ENCODE data around the gene MRPL38.

MRPL38 gene

DNA sequence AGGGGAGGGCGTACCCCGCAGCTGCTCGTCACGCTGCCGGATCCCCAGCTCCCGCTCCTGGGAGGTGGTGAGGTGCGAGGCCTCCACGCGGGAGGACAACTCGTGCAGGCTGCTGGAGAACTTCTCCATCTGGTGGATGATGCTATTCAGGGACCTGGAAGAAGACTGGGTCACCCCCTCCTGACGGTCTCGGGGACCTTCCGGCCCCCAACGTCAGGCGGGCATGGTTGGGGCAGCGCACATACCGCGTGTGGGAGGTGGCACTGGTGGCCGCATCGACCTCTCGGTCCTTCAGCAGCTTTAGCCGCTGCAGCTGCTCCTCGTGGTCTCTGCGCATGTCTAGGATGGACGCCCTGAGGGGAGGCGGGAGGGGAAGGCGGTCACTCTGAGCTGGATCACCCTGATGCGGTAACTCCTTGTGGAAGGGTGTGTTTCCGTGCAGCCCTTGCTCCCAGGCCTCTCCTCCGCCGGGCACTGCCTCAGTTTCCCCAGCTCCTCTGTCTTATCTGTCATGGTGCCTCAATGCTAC lies 13.3 kb upstream of the MRPL38 start:
- DNase-seq = no peak

DNA sequence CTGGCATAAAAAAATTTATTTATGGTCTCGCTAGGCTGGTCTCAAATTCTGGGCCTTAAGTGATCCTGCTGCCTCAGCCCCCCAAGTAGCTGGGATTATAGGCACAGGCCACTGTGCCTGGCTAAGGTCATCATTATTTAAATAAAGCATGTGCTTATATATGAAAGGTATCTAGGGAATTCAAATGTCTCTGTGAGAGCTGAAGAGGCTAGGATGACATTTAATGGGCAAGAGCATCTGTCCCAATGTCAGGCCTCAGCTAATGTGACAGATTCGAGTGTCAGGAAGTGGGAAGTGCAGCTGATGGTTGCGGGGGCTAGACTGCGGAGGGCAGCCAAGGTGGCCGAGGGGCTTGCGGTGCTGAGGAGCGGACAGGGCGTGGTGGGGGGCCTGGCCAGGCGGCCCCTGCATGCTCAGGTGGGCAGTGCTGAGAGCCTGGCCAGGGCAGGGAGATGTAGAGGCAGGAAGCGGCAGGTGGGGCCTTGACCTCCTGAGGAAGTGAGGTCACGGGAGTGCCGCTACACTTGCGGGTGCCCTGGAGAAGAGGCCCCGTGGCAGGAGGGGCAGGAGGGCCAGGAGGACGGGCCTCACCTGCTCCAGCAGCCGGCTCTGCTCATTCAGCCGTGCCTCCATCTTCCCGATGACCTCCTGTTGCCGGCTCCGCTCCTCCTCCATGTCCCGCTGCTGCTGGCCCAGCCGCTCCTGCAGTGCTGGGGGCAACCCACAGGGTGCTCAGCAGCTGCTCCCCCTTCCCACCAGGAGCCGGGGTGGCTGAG lies 12.6 kb upstream of the MRPL38 start:
- no peak for DNase-seq

DNA sequence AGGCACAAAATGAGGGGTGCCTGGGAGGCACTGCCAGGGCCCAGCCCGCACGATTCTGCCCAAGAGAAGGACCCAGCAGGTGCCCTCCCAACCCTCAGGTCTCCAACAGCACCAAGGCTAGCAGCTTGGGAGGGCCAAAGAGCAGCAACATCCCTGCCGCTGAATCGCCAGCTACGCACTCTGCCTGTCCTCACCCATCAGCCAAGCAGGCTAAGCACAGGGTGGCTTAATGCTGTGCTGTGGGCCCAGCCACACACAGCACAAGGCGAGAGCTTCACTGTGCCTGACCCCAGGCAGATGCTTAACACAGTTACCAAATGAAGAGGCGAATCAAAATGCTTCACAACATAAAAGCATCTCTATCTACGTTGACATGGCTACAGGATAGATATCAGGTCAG lies 10.6 kb upstream of the MRPL38 start:
- no peak for DNase-seq

DNA sequence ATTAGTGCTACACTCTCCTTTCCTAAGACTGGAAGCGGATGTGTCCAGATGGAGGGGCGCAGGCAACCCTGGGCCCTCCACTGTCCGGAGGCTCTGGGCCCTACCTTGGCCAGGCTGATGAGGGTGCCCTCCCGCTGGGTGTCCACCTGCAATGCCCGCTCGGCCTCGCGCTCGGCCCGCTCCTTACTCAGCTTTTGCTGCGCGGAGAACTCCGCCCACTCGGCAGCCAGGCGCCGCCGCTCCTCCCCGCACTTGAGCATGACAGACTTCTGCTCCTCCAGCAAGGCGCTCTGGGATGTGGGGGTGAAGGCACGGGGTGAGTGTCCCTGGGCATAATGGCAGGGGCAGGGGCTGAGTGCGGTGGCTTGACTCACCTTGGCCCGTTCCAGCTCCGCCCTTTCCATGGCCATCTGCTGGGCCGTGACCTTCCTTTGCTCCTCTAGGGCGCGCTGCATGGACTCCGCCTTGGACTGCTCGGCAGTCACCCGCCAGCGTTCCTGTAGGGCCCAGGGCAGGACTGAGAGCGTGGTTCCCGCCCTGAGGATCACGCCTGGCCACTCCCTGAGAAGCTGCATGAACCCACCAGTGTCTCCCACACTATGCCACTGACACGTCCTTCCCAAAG lies 10.1 kb upstream of the MRPL38 start:
- no peak for DNase-seq

DNA sequence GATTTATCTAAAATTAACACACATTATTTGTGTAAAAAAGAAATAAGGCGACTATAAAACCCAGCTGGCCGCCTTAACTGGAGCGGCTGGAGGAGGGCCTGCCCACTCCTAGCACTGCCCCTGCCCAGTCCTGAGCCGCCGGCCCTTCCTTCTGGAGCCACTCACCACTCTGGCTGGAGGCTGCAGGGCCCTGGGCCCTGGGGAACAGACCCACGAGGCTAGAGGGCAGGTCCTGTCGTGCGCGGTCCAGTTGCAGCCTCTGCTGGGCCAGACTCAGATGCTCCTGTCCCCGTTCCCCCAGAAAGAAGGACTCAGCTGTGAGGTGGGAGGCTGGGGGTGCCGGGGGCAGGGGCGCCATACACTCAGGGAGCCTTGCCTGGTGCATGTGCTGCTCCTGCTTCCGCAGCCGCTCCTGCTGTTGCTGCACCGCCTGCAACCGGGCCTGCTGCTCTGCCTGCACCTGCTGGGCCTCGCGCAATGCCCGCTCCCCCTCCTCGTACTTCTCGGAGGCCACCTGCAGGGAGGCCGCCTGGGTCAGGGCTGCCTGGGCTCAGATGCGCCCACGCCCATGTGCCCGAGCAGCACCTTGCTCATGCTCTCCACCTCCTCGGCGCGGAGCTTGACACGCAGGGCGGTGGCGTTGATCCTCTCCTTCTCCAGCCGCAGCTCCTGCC lies 9.0 kb upstream of the MRPL38 start:
- no peak for DNase-seq

DNA sequence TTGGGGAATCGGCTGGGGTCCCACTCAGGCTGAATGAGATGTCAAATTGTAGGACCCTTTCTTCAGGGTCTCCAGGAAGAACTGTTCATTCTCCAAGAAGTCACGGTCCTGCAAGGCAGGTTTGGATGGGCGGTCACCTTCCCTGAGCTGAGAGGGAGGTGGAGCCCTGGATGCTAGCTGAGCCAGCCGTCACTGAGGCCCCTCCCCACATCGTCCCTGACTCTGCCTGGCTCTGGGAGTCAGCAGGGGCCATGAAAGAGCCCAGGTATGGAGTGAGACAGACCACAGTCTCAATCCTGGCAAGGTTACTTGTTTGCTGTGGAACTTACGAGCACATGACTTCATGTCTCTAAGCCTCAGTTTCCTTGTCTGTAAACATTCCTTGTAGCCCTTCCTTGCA lies 6.0 kb upstream of the MRPL38 start:
- no peak for DNase-seq

DNA sequence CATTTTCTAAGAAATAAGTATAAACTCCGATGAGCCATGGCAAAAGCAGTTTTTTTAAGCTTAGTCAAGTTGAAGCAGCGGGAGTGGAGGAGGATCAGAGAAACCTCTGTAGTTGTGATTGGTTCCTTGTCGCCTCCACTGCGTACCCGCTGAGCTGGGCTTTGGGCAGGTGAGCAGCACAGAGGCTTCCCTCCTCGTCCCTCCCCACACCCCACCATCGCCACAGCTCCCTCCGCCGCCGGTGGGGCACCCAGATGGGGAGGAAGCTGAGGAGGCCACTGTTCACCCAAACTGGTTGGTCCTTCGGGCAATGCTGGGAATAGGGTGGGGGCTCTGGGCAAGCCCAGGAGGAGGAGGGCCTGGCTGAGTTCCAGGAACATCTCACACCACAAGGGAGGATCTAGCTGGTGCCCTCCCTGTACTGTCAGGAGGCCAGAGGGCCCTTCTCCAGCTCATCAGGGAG lies 5.2 kb upstream of the MRPL38 start:
- no peak for DNase-seq

DNA sequence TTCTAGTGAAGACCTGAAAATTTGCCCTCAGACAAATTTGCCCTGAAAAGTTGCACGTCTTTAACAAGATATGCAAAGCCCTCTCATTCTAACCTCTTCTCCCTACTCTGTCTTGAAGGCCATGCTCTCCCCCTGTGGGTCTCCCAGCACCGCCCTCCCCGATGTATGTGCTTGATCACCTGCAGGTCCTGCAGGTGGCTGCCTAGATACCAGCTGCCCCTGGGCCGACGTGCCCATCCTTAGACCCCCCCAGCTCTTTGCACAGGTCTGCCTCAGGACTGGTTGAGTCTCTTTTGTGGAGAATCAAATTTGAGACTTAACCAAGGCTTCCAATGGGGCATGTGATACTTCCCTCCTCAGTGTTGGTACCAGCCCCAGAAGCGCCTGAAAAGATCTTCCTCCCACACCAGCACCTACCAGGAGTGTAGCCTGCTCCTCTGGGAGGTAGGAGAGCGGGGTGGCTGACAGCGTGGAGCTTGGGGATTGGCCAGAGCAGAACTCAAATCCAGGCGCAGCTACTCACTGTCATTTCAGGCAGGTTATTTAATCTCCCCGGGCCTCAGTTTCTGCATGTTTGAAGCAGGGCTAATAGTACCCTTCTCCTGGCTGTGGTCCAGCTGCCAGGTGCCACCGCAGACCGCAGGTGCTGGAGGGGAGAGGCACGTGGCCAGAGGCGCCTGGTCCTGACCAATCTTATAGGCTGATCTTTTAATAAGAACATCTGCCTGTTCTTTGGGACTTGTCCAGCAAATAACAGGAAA lies 4.5 kb upstream of the MRPL38 start:
- DNase-seq = no peak

DNA sequence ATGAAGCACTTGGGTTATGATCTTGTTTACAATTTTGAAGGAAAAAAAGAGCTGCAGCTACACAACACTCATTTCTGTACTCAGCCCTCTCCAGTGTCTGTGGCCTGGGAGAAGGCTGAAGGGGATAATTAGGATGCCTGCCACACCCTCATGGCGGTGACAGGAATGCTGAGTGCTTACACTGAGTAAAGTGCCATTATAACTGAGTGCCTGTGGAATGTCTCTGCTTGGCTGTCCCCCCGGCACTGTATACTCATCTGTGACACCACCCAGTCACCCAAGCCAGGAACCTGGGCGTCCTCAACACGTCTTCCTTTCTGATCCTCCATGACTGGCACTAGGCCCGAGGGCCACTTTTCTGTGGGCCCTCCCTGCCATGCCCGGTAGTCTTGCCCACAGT lies 3.5 kb upstream of the MRPL38 start:
- no peak for DNase-seq

DNA sequence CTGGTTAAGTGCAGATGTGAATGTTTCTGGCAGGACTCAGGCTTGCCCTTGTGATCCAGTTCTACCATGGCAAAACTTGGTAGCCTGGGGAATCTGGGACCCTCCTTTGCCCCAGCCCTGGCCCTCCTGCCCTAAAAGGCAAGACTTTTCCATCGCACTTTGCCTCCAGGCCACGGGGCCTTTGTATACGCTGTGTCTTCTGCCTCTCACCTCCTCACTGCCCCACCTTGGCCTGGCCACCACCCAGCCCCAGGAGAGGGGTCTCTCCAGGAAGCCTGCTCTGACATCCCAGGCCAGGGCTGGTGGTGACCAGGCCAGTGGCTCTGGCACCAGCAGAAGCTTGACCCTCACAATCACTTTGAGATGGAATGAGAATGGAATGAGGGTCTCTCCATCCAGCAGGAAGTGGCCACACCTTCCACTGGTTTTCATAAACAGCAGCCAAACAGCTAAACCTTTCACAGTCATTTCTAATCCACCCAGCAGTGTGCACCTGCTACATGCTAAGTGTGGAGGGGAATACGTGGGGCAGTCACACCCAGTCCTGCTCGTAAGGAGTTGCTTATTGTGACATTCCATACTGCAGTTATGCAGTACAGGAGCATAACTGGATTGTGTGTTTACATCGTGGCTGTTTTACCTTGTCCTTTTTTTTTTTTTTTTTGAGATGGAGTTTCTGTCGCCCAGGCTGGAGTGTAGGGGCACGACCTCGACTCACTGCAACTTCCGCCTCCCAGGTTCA lies 1.6 kb upstream of the MRPL38 start:
- no peak for DNase-seq

DNA sequence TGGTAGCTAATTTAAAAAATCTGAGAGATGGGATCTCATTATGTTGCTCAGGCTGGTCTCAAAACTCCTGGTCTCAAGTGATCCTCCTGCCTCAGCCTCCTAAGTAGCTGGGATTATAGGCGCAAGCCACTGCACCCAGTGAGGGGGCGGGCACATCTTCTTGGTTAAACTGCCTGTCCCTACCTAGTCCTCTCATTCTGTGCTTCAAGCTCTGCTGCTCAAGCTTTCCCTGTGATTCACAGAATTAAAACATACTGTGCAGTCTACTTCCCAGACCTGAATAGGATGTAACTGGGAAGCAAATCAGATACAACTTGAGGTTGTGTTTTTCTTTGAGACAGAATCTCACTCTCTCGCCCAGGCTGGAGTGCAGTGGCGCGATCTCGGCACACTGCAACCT lies 2.3 kb downstream of the MRPL38 start:
- DNase-seq = no peak

DNA sequence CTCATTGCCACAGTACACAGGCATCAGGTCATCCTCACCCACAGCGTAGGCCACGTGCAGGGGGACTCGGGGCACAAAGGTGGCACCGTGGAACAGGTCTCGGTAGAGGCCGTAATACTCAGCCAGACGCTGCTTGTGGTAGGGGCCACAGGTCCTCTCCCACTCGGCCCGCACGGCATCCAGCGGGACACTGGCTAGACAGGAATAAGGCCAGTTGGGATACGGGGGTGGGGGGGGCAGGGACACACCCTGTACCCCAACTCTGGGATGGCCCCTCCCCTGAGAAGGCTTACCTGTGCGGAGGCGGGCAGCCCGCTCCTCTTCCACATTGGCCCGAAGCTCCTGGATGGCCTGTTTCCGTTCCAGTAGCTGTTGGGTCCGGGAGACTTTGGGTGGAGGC lies 3.0 kb downstream of the MRPL38 start:
- DNase-seq = no peak

DNA sequence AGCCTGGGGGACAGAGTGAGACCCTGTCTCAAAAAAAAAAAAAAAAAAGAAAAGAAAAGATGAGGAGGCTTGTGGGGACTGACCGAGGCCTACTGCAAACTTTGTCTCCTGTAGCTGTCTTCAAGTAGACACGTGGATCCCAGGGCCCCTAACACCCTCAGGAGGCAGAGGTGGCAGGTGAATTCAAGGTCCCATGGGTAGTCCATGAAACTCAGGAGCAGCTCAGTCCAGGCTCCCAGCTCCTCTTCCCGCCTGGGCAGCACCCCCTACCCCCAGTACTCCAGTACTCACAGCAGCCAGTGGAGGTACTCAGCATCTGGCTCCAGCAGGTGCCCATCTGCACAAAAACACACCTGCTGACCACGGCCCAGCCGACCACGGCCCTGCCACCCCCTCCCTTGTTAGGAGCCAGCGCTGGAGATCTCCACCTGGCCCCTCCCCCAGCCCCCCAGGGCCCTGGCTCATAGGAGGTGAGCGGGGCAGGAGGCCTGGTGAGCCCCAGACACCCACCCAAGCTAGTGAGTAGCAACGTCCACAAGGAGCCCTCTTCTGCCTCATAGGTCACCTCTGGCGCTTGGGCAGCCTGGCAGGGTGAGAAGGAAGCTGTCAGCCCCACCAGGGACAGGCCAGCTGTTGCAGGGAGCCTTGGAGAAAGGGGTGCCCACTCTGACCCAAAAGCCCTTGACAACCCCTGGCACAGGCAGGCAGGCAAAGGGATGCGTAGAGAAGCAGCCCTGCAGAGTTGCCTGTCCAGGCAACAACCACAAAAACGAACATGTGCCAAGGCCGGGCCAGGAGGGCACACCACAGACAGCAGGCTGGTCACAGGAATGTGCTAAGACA lies 3.8 kb downstream of the MRPL38 start:
- no peak for DNase-seq

DNA sequence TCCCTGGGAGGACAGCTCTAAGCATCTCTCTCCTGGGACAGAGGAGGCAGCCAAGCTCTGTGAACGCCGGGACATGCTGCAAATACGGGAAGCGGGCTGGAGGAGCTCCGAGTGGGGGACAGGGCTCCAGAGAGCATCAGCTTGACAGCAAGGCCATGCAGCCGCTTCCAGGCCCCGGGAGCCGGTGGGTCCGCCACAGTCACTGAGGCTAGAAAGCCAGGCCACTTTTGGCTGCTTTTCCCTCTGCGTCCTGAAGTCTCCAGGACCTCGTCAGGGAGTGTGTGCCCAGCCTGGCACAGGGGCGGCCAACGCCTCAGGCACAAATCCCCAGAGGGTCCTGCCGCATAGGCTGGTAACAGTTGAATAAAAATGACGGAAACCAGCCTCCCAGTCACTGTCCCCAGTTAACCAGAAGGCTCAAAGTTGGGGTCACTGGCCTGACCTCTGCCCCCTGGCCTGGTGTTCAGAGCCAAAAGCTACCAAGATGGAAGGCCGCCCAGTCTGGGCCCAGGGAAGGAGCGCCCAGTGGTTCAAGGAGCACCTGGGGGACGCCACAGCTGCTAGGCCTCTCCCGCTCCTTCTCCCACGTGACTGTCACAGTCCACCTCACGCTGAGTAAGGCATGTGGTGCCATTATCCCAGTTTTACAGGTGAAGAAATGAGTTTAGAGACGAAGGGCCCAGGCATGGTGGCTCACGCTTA lies 4.8 kb downstream of the MRPL38 start:
- no peak for DNase-seq

DNA sequence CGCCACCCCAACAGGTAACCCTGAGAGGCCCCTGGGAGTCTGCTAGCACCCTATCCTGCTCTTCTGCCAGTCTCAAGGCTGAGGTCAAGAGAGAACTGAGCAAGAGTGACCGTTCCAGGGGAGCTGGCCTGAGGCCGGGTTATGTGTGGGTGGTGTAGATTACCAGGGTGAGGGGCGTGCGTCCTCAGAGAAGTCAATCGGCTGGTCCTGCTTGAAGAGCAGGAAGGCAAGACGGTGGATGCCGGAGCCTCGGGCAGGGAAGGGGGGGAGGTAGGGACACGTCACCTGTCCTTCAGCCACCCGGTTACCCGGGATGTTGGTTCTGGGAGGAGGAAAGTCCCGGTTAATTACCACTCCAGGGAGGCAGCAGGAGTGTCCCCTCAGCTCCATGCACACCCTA lies 5.3 kb downstream of the MRPL38 start:
- no peak for DNase-seq

DNA sequence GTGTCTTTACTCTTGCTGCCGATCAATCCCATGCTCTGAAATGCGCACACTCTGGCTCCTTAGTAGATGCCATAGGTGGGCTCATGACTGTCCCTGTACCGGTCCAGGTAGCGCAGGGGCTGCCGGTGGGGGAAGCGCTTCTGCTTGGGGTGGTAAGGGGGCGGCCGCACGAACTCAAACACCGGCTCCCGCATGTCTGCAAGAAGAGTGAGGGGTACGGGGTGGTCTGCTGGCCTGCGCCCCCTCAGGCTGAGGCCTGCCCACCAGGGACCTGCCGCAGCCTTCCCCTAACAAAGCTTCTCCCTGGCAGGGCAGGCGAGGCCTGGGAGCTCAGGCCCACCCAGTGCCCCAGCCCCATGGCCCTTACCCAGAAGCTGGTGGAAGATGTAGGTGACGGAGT lies 5.9 kb downstream of the MRPL38 start:
- no peak for DNase-seq

DNA sequence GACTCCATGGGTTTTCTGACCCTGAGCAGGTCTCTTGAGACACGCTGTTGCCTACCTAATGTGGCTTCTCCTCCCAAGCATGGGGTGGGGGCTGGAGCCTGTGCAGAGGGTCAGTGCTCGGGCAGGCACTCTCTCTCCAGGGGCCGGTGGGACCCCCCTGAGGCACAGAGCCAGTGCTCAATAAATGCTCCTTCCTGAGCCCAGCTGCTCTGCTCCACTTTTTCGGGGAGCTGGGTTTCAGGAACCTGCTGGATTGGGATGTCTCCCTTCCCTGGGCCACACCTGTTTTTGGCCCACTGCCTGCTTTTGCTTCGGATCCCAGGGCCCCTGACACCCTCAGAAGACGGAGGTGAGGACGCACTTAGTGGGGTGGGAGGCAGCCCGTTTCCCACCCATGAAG lies 6.6 kb downstream of the MRPL38 start:
- DNase-seq = no peak

DNA sequence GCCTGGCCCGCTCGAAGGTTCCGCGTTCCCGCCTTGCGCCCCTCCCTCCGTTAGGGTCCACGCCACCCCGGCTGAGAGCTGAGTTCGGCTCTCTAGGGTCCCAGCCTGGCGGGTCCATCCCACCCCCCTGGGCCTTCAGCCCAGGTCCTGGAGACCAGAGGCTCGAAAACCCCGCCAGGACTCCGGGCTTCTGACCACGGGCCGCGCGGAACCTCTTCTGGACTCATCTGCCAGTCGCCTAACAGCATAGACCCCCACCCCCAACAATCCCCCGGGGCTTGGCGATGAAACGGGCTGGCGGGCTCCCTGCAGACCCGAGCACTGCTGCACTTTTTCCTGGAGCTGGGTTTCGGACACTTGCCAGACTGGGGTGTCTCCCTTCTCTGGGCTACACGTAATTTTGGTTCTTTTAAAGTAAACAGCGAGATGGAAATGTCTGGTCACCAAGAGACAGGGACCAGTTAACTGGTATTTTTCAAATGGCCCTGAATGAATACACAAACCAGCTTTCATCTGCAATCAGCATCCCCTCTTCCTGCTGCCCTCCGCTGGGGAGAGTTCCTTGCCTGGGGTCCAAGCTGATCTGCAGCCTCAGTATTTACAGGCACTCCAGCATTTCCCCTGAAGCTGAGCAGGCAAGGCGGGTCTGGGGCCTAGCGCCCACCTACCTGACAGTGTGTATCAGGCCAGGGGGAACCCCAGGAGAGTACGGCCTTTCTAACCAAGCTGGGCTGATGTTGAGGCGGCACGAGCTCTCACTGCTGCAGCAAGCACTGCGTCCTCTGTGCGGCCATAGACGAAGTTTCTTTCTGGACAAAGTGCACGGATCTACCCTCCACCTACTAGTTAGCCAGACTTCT lies 7.3 kb downstream of the MRPL38 start:
- no peak for DNase-seq

DNA sequence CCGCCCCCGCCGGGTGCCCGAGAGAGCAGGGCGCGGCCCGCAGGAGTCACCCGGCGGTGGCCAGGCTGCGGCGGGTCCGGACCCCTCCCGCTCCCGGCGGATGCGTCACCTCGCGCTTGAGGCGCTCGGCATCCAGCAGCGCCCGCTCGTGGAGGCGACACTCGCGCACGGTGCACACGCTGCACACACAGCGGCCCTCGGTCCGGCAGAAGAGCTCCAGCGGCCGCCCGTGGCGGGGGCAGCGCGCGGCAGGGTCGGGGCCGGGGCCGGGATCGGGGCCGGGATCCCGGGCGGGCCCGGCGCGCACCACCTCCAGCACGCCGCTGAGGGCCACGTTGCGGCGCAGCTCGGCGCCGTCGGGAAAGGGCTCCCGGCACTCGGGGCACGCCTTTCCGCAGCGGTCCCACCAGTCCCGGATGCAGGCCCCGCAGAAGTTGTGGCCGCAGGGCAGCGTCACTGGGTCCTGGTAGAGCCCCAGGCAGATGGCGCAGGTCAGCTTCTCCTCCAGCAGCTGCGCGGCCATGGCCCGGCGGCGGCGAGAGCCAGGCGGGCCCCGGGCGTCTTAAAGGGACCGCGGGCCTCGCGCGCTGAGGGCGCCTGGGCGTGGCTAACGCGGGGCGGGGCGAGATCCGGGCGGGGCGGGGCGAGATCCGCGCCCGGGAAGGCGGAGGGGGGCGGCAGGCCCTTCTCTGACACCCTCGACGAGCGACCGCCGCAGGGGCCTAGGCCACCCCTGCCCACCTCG lies 8.1 kb downstream of the MRPL38 start, which contains the start of gene TRIM65:
Gene TRIM65 (minus strand): TSS at position 537 of the 745 bp plus-strand sequence. CDS start 14 bp downstream, at position 523.
- peak; percentile 94 for DNase-seq

Measured in activated CD8-positive, alpha-beta memory T cell treated with anti-CD3 and anti-CD28 coated beads for 24 hours (primary cell).